HG02623 (cell line): ENCODE results near the gene EMP3.
"Not testable (repeated sequence)": the region's sequence is repeated elsewhere in the genome, so short reads cannot be mapped to it uniquely, and the experiment has no call there.

Experiments used
- ATAC-seq: cut with Tn5 transposase; IDR thresholded peaks from one replicate; pipeline ENCODE4 v1.9.1; 2021; ENCODE audit warnings: moderate library complexity; ENCODE audit not compliant: unreplicated experiment

The EMP3 gene

GRCh38 chr19:48371367-48371766 is 46.0 kb downstream of the EMP3 start:
- ATAC-seq = no peak

GRCh38 chr19:48371771-48372170 is 46.4 kb downstream of the EMP3 start:
- not testable (repeated sequence) for ATAC-seq

- ATAC-seq = no peak
Observed at GRCh38 chr19:48372904-48373303, 47.6 kb downstream of the EMP3 start.

- no peak for ATAC-seq
Observed at GRCh38 chr19:48373567-48373966, 48.2 kb downstream of the EMP3 start.

- no peak for ATAC-seq
Observed at GRCh38 chr19:48378194-48378570, 52.8 kb downstream of the EMP3 start.

- no peak for ATAC-seq
Observed at GRCh38 chr19:48379058-48379457, 53.7 kb downstream of the EMP3 start.
